HG03439 (cell line): Measurements from ENCODE around the gene SETDB1.
"Not testable (repeated sequence)": the region's sequence is repeated elsewhere in the genome, so short reads cannot be mapped to it uniquely, and the experiment has no call there.

Source experiments
- ATAC-seq: cut with Tn5 transposase; IDR thresholded peaks from one replicate; pipeline ENCODE4 v1.9.1; 2021; ENCODE audit warnings: mild to moderate bottlenecking, moderate library complexity; ENCODE audit not compliant: unreplicated experiment

Gene SETDB1

DNA sequence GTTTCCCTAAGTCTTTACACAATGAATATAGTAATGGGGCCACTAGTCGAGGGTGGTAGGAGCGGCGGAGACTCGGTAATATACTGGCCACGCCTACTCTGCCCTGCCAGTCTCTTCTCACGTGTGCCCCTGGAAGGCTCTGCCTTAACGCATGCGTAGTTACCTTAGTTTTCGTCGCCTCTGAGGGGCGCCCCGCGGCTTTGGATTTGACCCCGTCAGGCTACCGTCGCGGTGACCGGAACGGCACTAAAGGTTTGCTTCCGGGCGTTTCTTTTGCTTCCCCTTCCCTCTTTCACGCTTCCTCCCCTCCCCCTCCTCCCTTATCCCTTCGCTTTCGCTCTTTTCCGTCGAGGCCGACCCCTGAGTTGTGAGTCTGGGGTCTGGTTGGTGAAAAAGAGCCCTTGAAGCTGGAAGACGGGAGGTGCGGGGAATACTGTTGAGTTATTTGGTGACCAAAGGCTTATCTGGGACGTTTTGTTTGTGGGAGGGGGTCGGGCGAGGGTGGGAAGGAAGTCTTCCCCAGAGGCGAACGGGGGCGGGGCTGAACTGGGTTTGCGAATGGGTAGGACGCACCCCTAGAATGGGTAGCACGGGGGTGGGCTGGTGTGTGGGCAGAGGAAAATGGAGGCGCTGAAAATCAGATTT lies at the start of gene SETDB1:
Gene SETDB1, plus strand, starts transcription at position 267 of the 645 bp plus-strand sequence. CDS start 1,352 bp downstream, outside the sequence.
- ATAC-seq: peak; percentile 82

GRCh38 chr1:150878931-150879330 lies 47.2 kb upstream of the SETDB1 start:
- ATAC-seq: not testable (repeated sequence)

DNA sequence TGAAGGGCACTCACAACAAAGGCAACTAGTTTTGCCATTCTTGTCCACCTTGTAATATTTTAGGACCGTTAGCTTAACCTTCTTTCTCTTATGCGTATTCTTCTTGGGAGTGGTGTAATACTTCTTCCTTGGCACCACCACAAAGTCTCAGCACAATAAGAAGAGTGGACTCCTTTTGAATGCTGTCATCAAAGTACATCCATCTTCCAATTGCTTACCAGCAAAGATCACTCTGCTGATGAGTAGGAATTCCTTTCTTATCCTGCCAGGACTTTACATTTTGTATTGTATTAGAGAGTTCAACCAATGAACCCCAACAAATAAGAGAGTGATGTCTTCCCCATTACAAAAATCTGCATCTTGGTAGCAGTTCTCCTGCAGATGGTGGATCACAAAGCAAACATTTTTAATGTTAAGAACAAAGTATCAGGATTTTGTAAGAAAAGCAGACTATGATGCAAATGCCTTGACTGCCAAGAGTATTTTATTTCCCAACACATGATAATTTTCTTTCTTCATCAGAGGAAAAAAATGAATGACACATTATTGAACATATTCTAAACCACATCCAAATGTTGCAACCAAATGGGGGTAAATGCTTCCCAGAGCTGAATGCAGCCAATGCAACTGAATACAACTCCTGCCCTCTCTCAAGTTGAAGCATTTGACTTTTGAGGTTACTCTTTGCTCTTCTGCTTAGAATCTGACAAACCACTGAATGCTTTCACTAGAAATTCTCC lies 44.7 kb upstream of the SETDB1 start:
- ATAC-seq: no peak

GRCh38 chr1:150883121-150883520 lies 43.0 kb upstream of the SETDB1 start:
- not testable (repeated sequence) for ATAC-seq

GRCh38 chr1:150887018-150887417 lies 39.1 kb upstream of the SETDB1 start, which contains the start of gene CTXND2:
Gene CTXND2, plus strand, starts transcription at chr1:150887136. Its CDS starts 25,179 bp downstream, at chr1:150912315.
- ATAC-seq: no peak

DNA sequence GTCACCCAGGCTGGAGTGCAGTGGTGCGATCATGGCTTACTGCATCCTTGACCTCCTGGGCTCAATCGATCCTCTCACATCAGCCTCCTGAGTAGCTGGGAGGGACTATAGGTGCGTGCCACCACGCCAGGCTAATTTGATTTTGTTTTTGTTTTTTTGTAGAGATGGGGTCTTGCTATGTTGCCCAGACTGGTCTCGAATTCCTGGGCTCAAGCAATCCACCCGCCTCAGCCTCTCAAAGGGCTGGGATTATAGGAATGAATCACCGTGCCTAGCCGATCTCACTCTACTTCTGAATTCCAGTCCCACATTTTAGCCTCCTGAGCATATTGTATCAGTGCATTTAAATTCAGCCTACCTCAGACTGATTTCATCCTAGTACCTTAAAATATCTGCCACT lies 37.4 kb upstream of the SETDB1 start:
- no peak for ATAC-seq

DNA sequence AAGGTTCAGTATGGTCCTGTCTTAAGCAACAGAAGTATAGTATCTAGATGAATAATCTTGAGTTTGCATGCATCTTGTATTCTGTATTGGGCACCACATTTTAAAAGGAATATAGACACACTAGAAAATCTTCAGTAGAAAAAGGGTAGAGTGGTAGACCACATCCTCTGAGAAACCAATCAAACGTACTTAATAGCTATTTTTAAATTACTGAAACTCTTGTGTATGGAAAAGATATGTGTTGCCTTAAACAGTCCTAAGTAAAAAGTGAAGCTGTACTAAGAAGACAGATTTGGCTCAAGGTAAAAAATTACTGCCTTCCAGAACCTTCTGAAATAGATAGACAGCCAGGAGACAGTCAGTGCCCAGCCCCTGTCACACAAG lies 36.1 kb upstream of the SETDB1 start:
- no peak for ATAC-seq

DNA sequence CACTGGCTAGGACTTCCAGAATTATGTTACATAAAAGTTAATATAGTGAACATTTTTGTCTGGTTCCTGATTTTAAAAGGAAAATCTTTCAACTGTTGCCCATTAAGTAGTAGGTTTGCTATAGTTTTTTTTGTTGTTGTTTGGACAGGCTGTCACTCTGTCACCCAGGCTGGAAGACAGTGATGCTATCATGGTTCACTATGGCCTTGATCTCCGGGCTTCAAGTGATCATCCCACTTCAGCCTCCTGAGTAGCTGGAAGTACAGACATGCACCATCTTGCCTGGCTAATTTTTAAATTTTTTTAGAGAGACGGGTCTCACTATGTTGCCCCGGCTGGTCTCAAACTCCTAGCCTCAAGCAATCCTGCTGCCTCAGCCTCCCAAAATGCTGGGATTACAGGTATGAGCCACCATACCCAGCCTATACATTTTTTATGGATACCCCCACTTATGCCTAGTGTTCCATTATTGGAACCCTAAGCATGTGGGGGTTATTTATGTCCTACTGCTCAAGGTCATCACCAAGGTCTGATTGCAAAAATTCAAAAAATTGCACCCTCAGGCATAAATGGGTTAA lies 32.7 kb upstream of the SETDB1 start:
- ATAC-seq: no peak

DNA sequence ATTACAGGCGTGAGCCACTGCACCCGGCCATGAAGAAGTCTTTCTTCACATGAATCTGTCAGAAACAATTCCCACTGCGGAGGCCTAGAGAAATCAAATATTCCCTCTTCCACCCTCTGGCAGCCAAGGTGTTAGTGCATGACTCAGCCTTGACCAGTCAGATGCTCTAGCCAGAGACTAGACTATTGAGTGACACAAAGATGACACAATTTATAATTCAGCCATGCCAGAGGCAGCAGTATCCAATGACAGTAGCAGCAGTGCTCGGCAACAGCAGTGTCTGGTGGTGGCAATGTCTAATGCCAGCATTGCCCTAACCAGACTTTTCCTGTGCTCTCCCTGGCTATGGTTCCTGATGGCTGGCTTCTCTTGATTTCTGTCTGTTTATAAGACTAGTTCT lies 30.5 kb upstream of the SETDB1 start:
- no peak for ATAC-seq

DNA sequence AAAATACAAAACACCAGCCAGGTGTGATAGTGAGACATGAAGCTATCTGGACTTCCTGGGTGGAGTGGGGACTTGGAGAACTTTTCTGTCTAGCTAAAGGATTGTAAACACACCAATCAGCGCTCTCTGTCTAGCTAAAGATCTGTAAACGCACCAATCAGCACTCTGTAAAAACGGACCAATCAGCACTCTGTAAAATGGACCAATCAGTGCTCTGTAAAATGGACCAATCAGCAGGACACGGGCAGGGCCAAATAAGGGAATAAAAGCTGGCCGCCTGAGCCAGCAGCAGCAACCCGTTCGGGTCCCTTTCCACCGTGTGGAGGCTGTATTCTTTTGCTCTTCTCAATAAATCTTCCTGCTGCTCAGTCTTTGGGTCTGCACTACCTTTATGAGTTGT lies 26.4 kb upstream of the SETDB1 start:
- ATAC-seq: not testable (repeated sequence)

- no peak for ATAC-seq
Observed at GRCh38 chr1:150902346-150902745, 23.8 kb upstream of the SETDB1 start.

DNA sequence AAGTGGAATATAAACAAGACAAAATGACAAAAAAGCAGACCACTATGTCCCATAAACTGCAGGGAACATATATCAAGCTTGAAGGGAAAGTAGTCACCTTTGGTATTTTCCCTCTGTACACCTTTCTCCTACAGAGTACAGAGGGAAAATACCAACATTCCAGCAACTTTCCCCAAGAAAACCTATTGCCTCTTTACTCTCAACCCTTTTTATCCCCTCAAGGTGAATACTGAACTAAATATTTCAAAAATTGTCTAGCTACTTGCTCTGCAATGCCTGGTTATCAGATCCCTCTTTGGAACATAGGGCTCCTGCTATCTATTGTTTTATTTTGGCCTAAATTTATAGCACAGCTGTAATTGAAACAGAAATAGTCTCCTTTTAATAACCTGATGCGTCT lies 23.4 kb upstream of the SETDB1 start:
- ATAC-seq: no peak

- no peak for ATAC-seq
Observed at GRCh38 chr1:150905301-150905700, 20.9 kb upstream of the SETDB1 start.

GRCh38 chr1:150906329-150906728 lies 19.8 kb upstream of the SETDB1 start:
- ATAC-seq: no peak

DNA sequence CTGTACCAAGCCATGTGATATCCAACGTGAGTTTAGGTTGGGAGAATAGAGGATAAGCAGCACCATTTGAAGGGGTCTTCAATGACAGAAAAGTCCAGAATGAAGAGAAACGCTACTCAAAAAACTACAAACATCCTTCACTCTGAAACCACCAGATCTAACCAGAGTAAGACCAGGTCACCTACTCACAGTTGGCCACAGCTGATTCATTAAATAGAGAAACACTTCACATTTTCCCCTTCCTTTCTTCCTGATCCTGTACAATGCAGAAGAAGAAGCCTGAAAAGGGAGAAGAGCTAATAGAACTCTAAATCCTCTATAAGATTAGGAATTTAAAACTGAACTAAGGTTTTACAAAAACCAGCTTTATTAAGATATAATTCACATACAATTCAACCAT lies 19.4 kb upstream of the SETDB1 start:
- no peak for ATAC-seq

GRCh38 chr1:150909585-150910180 lies 16.5 kb upstream of the SETDB1 start:
- ATAC-seq: no peak

DNA sequence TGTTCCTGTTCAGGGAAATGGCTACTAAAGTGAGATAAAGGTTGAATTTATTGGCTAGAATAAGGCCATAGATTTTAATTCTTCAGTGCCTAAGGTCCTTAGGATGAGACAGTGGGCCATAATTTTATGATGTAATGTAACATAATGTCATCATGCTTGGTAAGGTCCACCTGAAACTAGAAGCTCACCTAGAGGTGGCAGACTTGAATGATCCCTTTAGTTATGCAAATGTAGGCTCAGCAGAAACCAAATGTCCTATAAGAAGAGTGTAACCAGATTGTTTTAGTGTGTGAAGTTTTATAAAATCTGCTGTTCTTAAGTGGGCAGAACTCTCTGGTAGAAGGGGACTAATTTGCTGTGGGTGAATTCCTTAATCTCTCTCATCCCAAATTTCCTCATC lies 13.5 kb upstream of the SETDB1 start:
- ATAC-seq: no peak

- no peak for ATAC-seq
Observed at GRCh38 chr1:150917387-150917786, 8.8 kb upstream of the SETDB1 start.

DNA sequence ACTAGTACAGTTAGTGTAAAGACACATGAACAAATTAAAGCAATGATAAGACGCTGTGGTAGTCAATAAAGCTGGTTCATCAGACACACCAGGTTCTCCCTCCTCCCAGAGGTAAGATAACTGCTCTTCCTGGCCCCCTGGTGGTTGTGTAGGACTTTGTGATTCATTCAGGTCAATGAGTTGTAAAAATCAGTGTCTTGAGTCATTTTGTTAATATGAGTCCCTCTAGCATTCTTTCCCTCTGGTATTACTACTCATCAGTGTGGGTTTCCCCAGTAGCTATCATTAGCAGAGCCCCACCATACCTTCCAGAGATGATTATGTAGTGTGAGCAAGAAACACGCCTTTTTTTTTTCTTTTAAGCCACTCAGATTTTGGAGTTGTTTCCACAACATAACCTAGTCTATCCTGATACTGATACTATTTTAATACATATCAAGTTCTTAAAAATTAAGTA lies 3.6 kb upstream of the SETDB1 start:
- ATAC-seq: peak; percentile 54

DNA sequence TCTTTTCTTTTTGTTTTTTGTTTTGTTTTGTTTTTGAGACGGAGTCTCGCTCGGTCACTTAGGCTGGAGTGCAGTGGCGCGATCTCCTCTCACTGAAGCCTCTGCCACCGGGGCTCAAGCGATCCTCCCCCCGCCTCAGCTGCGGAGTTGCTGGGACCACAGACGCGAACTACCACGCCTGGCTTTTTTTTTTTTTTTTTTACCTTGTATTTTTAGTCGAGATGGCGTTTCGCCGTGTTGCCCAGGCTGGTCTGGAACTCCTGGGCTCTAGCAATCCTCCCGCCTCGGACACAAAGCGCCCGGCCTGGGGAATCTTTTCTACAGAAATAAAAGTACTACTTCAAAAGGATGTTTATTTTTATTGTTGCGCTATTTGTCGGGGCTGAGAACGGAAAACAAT lies 1.1 kb upstream of the SETDB1 start:
- no peak for ATAC-seq

- ATAC-seq: no peak
Observed at GRCh38 chr1:150927624-150928023, 1.5 kb downstream of the SETDB1 start.

- ATAC-seq: no peak
Observed at GRCh38 chr1:150928286-150928685, 2.1 kb downstream of the SETDB1 start.
